HepG2 (cell line): ENCODE measurements around the gene SOX21. TPM values are rescaled to one million over a fixed set of nuclear protein-coding genes. Genes with fewer than 3 reads are reported as not detected.

Experiments
- ATAC-seq: fragments of 200-7000 bp; cut with Tn5 transposase; 3 replicates; pipeline ENCODE4 v1.9.1; 2020; ENCODE audit warnings: mild to moderate bottlenecking, moderate library complexity
- BruUV-seq: library from RNA; stranded (reverse); fragments of 400-500 nt; replicated peaks from 2 replicates; lab custom pipeline; 2021; lab: Mats Ljungman, UMichigan
- CTCF ChIA-PET: fragments of 300-600 bp; formaldehyde crosslinking; extraction: SDS; loops from one replicate; lab custom pipeline; 2021; ENCODE audit warnings: low total read pairs, inconsistent platforms, low intra/inter-chr PET ratio; lab: Yijun Ruan, JAX
- POLR2A ChIA-PET: fragments of 350-600 bp; sonication (Branson Sonifier 250); formaldehyde crosslinking; loops from one replicate; lab custom pipeline; 2020; ENCODE audit warnings: antibody characterized with exemption, inconsistent platforms; lab: Yijun Ruan, JAX
- DNase-seq: peaks from one replicate; pipeline ENCODE4 v3.0.0-alpha.2; 2015; ENCODE audit warnings: low spot score
- FAIRE-seq: peaks from 3 replicates; lab custom pipeline; 2011; peaks lifted over from hg19 to GRCh38; lab: Jason Lieb, UNC
- H2AFZ ChIP-seq: one replicate; pipeline ENCODE4 v1.6.1; 2011; ENCODE audit warnings: low read length, inconsistent platforms
- H3K27ac ChIP-seq: fragments of 300-600 bp; 3 replicates; pipeline ENCODE4 v1.8.0; 2011; ENCODE audit warnings: mixed run types, mild to moderate bottlenecking, mixed read lengths, low read length, inconsistent platforms; ENCODE audit not compliant: insufficient read depth; ENCODE audit errors: extremely low read length
- H3K27me3 ChIP-seq, 2 experiments: fragments of 200-600 bp in 1 of 2; 2 replicates in 1 of 2; 3 replicates in 1 of 2; pipeline versions ENCODE4 v1.6.0 to v1.8.0; 2011; ENCODE audit warnings: low read length in 2 of 2, mild to moderate bottlenecking in 2 of 2, moderate library complexity in 2 of 2, inconsistent platforms in 1 of 2; ENCODE audit not compliant: insufficient read depth in 2 of 2, control insufficient read depth in 1 of 2
- H3K36me3 ChIP-seq, 2 experiments: fragments of 200-600 bp in 1 of 2; replicated peaks in 1 of 2; 2 replicates in 1 of 2; 3 replicates in 1 of 2; pipeline versions ENCODE4 v1.5.1 to v1.8.0; 2011; ENCODE audit warnings: low read length in 2 of 2, inconsistent platforms in 1 of 2; ENCODE audit not compliant: insufficient read depth in 2 of 2, control insufficient read depth in 1 of 2
- H3K4me1 ChIP-seq: 2 replicates; pipeline ENCODE4 v1.5.1; 2012; ENCODE audit warnings: low read length, inconsistent platforms; ENCODE audit not compliant: insufficient read depth
- H3K4me2 ChIP-seq: 2 replicates; pipeline ENCODE4 v1.6.0; 2011; ENCODE audit warnings: low read depth, low read length, inconsistent platforms
- H3K4me3 ChIP-seq, 3 experiments: fragments of 200-600 bp in 1 of 3; sonication (generic), shearing (Covaris generic) in 1 of 3; replicated peaks in 1 of 3; 2 replicates each; pipeline ENCODE4 v1.5.1; 2011 to 2016; ENCODE audit warnings: low read length in 3 of 3, inconsistent platforms in 2 of 3, low read depth in 2 of 3, mild to moderate bottlenecking in 2 of 3, control low read depth in 1 of 3, mixed read lengths in 1 of 3; ENCODE audit not compliant: insufficient read depth in 1 of 3
- H3K79me2 ChIP-seq: one replicate; pipeline ENCODE4 v1.6.1; 2011; ENCODE audit warnings: low read length, inconsistent platforms; ENCODE audit not compliant: insufficient read depth
- H3K9ac ChIP-seq: 2 replicates; pipeline ENCODE4 v1.6.0; 2011; ENCODE audit warnings: mild to moderate bottlenecking, low read depth, low read length, inconsistent platforms; ENCODE audit not compliant: insufficient read depth
- H3K9me3 ChIP-seq: 2 replicates; pipeline ENCODE4 v1.5.1; 2012; ENCODE audit warnings: mild to moderate bottlenecking, low read length
- H4K20me1 ChIP-seq: 2 replicates; pipeline ENCODE4 v1.6.0; 2011; ENCODE audit warnings: inconsistent platforms, mild to moderate bottlenecking, low read length, moderate library complexity; ENCODE audit not compliant: insufficient read depth
- CTCF ChIP-seq: sonication (generic); formaldehyde crosslinking; IDR thresholded peaks from 2 replicates; pipeline ENCODE4 v1.5.0; 2020; ENCODE audit warnings: mild to moderate bottlenecking, missing genetic modification reagents, moderate library complexity
- GTF2F1 ChIP-seq: fragments of 150-350 bp; IDR thresholded peaks from 2 replicates; pipeline ENCODE4 v1.6.1; 2014; ENCODE audit warnings: low read length
- STAG1 ChIP-seq: sonication (generic); formaldehyde crosslinking; IDR thresholded peaks from 2 replicates; pipeline ENCODE4 v1.4.0; 2020; ENCODE audit warnings: missing genetic modification reagents
- WGBS: methylation state at CpG from one replicate; pipeline ENCODE4 v1.1.6; 2017; ENCODE audit warnings: low lambda C conversion rate; 5-methylcytosine and 5-hydroxymethylcytosine counted together
- in situ Hi-C: cut with HindIII; loops from 2 replicates; pipeline ENCODE4 v1.10.0; 2017; ENCODE audit warnings: low pct_unique_long_range_greater_than_20kb; ENCODE audit not compliant: extremely low pct_ligation_motif_present
- intact Hi-C: fragments of 100-400 bp; cut with micrococcal nuclease; formaldehyde crosslinking; loops from one replicate; pipeline ENCODE4 v1.10.0; 2022; ENCODE audit not compliant: unreplicated experiment
- polyA plus RNA-seq, 8 experiments: library from polyadenylated mRNA; depleted of rRNA in 3 of 8; stranded (reverse) in 7 of 8; unstranded in 1 of 8; fragments of >200 nt; fragmentation: Illumina TruSeq in 4 of 8; extraction: Trizol in 4 of 8; gene quantifications; 2 replicates each; pipeline versions ENCODE4 v1.2.1 to v1.2.3, GENCODE V29; 2011 to 2016; ENCODE audit warnings: low read depth in 4 of 8, missing spikeins in 1 of 8, mixed read lengths in 1 of 8; ENCODE audit not compliant: insufficient read depth in 1 of 8
- small RNA-seq, 3 experiments: library from RNA; depleted of rRNA; stranded (forward); fragments of <200 nt; gene quantifications; one replicate each; pipeline ENCODE3, GENCODE V24; 2012; ENCODE audit warnings: low read depth in 2 of 3, low replicate concordance in 1 of 3; ENCODE audit not compliant: insufficient read length in 3 of 3, insufficient read depth in 2 of 3
- total RNA-seq, 5 experiments: library from RNA; depleted of rRNA; stranded (reverse); fragments of >200 nt; fragmentation: Illumina TruSeq; extraction: Trizol; gene quantifications; 2 replicates each; pipeline ENCODE4 v1.2.3, GENCODE V29; 2016; ENCODE audit warnings: low read depth in 1 of 5

SOX21 gene
- total and polyA plus RNA-seq, 2 of the 13 experiments (the other 11 are each of a cell fraction or from before 2014, with no cell fraction given) = not detected

- ATAC-seq = peak; percentile 35; the same call in 1 of the 3 replicates
- Histone ChIP-seq H3K27ac (no peak overlapping the region), H3K9me3 (no peaks in the 10 kb centered on the region), H3K36me3 (no peaks in the 10 kb centered on the region), H2AFZ (no peak overlapping the region), H3K4me2 (no peak overlapping the region), H3K9ac (no peak overlapping the region), H4K20me1 (no peaks in the 10 kb centered on the region), H3K27me3 (peaks cover 0 to 24% of the 10 kb centered on the region in 2 experiments; a peak in 4 of 5 replicates), H3K4me3 (no peak overlapping the region), H3K79me2 (no peaks in the 10 kb centered on the region), H3K4me1 (no peaks in the 10 kb centered on the region)
- no peak for DNase-seq
- POLR2A ChIA-PET = no interaction called here
- WGBS = 4% methylated on average over 6 of the region's 6 CpGs
- CTCF ChIA-PET = no interaction called here
- TF ChIP-seq STAG1 (CRISPR knock-in tag) (peak; percentile 16; the same call in 1 of the 2 replicates), CTCF (CRISPR knock-in tag) (0 out of 2 replicates have a peak, but pooled peaks have one; percentile 15), GTF2F1 (no peak)
- in situ Hi-C loops = loop anchor here (25.0 kb wide), 1 partner anchor 751 kb away; no protein-coding TSS in a partner anchor
- no TSS peak for BruUV-seq
- intact Hi-C loops = no loop called here
- no peak for FAIRE-seq
These were observed 51.5 kb downstream of the SOX21 start for GRCh38 chr13:94660695-94661326.

Small RNA genes within 50 kb of the gene (small RNA-seq; reads per million reads assigned to genes)
- 0 reads per million in 3 experiments for gene RN7SL585P

Other genes with a start within 250 kb of the SOX21 start
- not detected in 2 replicates for gene DCT, start 232.9 kb downstream of the SOX21 start, total RNA-seq (2016; rRNA removed; fragmentation: Illumina TruSeq; extraction: Trizol)
- not detected in 2 replicates for gene DCT, start 232.9 kb downstream of the SOX21 start, polyA plus RNA-seq (2011; rRNA removed)
- 17.9 and 25.0 TPM in 2 replicates for gene TGDS, start 116.4 kb downstream of the SOX21 start, total RNA-seq (2016; rRNA removed; fragmentation: Illumina TruSeq; extraction: Trizol)
- gene TGDS, start 116.4 kb downstream of the SOX21 start, polyA plus RNA-seq (2011; rRNA removed) = 11.8 and 15.5 TPM in 2 replicates
- not detected in 2 replicates for gene GPR180, start 110.7 kb downstream of the SOX21 start, total RNA-seq (2016; rRNA removed; fragmentation: Illumina TruSeq; extraction: Trizol)
- gene GPR180, start 110.7 kb downstream of the SOX21 start, polyA plus RNA-seq (2011; rRNA removed) = not detected in 2 replicates